Measurements from ENCODE around the gene TCAF1.

The TCAF1 gene, protein sequence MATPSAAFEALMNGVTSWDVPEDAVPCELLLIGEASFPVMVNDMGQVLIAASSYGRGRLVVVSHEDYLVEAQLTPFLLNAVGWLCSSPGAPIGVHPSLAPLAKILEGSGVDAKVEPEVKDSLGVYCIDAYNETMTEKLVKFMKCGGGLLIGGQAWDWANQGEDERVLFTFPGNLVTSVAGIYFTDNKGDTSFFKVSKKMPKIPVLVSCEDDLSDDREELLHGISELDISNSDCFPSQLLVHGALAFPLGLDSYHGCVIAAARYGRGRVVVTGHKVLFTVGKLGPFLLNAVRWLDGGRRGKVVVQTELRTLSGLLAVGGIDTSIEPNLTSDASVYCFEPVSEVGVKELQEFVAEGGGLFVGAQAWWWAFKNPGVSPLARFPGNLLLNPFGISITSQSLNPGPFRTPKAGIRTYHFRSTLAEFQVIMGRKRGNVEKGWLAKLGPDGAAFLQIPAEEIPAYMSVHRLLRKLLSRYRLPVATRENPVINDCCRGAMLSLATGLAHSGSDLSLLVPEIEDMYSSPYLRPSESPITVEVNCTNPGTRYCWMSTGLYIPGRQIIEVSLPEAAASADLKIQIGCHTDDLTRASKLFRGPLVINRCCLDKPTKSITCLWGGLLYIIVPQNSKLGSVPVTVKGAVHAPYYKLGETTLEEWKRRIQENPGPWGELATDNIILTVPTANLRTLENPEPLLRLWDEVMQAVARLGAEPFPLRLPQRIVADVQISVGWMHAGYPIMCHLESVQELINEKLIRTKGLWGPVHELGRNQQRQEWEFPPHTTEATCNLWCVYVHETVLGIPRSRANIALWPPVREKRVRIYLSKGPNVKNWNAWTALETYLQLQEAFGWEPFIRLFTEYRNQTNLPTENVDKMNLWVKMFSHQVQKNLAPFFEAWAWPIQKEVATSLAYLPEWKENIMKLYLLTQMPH

GRCh38 chr7:143901668-143902331 lies at the start of gene TCAF1:
Gene TCAF1, minus strand, starts transcription at chr7:143902176. Its CDS starts 25,568 bp downstream, at chr7:143876608.
- Mint-ChIP-seq H3K4me3 (peak within 1 kb of the TSS; percentile 94), H3K9me3 (no peaks in the 10 kb centered on the region), H3K4me1 (ENCODE audit: low read depth) (peaks cover 22% of the 10 kb centered on the region), H3K36me3 (ENCODE audit: low read depth) (peaks cover 2% of the 10 kb centered on the region), H3K27me3 (ENCODE audit: low read depth) (no peaks in the 10 kb centered on the region), H3K27ac (peak within 1 kb of the TSS; percentile 82)
- peak; percentile 84 for DNase-seq (ENCODE audit: low spot score)

DNA sequence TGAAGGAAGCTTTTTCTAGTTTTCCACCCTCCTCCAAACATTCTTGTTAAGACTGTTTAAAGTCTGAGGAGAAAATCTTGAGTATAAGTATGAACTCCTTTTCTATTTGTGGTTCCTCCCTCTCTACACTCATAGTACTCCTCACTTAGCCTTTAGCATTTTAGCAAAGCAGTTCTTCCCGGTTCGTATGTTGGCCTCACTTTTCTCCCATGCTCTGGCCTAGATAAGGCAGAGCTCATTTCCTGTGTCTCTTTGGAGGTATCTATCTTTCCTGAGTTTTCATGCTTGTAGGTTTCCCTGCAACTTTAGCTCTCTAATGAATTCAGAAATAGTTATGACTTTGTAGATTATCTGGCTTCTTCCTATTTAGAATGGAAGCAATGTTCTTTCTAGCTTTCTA lies 46.8 kb upstream of the TCAF1 start:
- Mint-ChIP-seq H3K4me3 (no peak overlapping the region), H3K9me3 (no peaks in the 10 kb centered on the region), H3K27me3 (ENCODE audit: low read depth) (peaks cover 10% of the 10 kb centered on the region), H3K36me3 (ENCODE audit: low read depth) (no peaks in the 10 kb centered on the region), H3K4me1 (ENCODE audit: low read depth) (no peaks in the 10 kb centered on the region), H3K27ac (no peak overlapping the region)
- DNase-seq (ENCODE audit: low spot score), result no peak

DNA sequence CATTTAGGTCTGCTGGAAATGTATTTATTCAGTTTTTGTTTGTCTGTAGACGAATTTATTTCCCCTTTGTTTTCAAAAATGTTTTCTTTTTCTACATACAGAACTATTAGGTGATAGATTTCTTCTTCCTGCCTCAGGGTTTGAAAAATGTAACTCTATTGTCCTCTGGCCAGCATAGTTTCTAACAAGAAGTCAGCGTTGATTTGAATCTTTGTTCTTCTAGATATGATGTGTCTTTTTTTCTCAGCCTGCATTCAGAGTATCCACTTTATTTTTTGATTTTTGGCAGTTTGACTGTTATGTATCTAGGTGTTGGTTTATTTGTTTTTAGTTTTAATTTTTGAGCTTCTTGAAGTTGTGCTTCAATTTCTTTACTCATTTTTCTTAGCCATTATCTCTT lies 45.1 kb upstream of the TCAF1 start:
- H3K27ac Mint-ChIP-seq, result no peak overlapping the region
- no peaks in the 10 kb centered on the region for H3K4me1 Mint-ChIP-seq (ENCODE audit: low read depth)
- peaks cover 10% of the 10 kb centered on the region for H3K27me3 Mint-ChIP-seq (ENCODE audit: low read depth)
- no peak overlapping the region for H3K4me3 Mint-ChIP-seq
- H3K36me3 Mint-ChIP-seq (ENCODE audit: low read depth), result no peaks in the 10 kb centered on the region
- no peak for DNase-seq (ENCODE audit: low spot score)
- H3K9me3 Mint-ChIP-seq, result no peaks in the 10 kb centered on the region

GRCh38 chr7:143945423-143945822 lies 43.4 kb upstream of the TCAF1 start:
- Mint-ChIP-seq H3K9me3 (no peaks in the 10 kb centered on the region), H3K4me1 (ENCODE audit: low read depth) (no peaks in the 10 kb centered on the region), H3K36me3 (ENCODE audit: low read depth) (no peaks in the 10 kb centered on the region), H3K27ac (no peak overlapping the region), H3K4me3 (no peak overlapping the region), H3K27me3 (ENCODE audit: low read depth) (peaks cover 10% of the 10 kb centered on the region)
- no peak for DNase-seq (ENCODE audit: low spot score)

- Mint-ChIP-seq H3K27ac (no peak overlapping the region), H3K4me1 (ENCODE audit: low read depth) (no peaks in the 10 kb centered on the region), H3K27me3 (ENCODE audit: low read depth) (no peaks in the 10 kb centered on the region), H3K4me3 (no peak overlapping the region), H3K9me3 (no peaks in the 10 kb centered on the region), H3K36me3 (ENCODE audit: low read depth) (no peaks in the 10 kb centered on the region)
- no peak for DNase-seq (ENCODE audit: low spot score)
Measured at GRCh38 chr7:143938379-143939243, 36.6 kb upstream of the TCAF1 start.

DNA sequence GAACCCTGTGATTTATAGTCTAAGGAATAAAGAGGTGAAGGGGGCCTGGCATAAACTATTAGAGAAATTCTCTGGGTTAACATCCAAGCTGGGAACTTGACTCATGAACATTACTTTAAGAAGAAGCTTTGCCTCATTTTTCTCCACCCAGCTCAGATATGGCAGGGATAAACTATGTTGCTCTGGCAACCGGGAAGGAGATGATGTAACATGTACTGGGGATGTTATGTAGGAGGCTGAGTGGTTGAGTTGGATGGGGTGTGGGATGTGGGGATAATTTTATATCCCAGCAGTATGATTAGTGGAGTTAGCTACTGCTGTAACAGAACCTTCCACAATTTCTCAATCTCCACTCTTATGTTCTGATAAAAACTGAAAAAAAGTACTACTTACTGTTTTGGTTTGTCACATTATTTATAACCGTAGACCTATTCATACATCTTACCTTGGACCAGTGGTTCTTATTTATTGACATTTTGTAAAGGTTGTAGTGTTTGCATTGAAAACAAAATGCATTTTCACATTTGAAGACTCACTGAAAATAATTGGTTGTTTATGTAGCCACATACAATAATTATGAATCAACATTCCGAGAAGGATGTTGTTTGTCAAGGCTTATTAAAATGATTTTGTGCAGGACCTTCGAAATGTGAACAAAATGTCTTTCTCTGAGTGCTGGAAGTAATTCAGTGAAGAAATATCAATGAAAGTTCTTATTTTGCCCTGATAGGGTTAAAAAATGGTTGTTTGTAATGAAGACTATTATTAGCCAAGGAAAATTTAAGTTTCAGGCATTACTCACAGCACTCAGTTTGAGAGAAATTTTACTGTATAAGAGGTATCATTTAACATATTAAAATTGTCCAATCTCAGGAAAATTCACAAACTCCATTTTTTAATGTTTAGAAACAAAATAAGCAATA lies 34.4 kb upstream of the TCAF1 start:
- H3K4me1 Mint-ChIP-seq (ENCODE audit: low read depth), result peaks cover 3% of the 10 kb centered on the region

GRCh38 chr7:143934526-143935325 lies 32.8 kb upstream of the TCAF1 start, which contains the start of gene OR2F2:
Gene OR2F2, plus strand, starts transcription at chr7:143935233. Its CDS starts 0 bp downstream, at chr7:143935233.
- Mint-ChIP-seq H3K36me3 (ENCODE audit: low read depth) (no peaks in the 10 kb centered on the region), H3K27ac (no peak within 1 kb of the TSS), H3K4me1 (ENCODE audit: low read depth) (peaks cover 3% of the 10 kb centered on the region), H3K9me3 (no peaks in the 10 kb centered on the region), H3K27me3 (ENCODE audit: low read depth) (no peaks in the 10 kb centered on the region), H3K4me3 (no peak within 1 kb of the TSS)
- DNase-seq (ENCODE audit: low spot score), result no peak

More for the DNA sequence above, 34.4 kb upstream of the TCAF1 start:
- Mint-ChIP-seq H3K36me3 (ENCODE audit: low read depth) (no peaks in the 10 kb centered on the region), H3K9me3 (no peaks in the 10 kb centered on the region), H3K27ac (no peak overlapping the region), H3K4me3 (no peak overlapping the region), H3K27me3 (ENCODE audit: low read depth) (no peaks in the 10 kb centered on the region)
- no peak for DNase-seq (ENCODE audit: low spot score)

- no peak overlapping the region for H3K27ac Mint-ChIP-seq
- H3K4me3 Mint-ChIP-seq, result no peak overlapping the region
- no peaks in the 10 kb centered on the region for H3K36me3 Mint-ChIP-seq (ENCODE audit: low read depth)
- no peaks in the 10 kb centered on the region for H3K27me3 Mint-ChIP-seq (ENCODE audit: low read depth)
- no peaks in the 10 kb centered on the region for H3K9me3 Mint-ChIP-seq
- peaks cover 5% of the 10 kb centered on the region for H3K4me1 Mint-ChIP-seq (ENCODE audit: low read depth)
- no peak for DNase-seq (ENCODE audit: low spot score)
Measured at GRCh38 chr7:143931739-143932138, 29.8 kb upstream of the TCAF1 start.

GRCh38 chr7:143929224-143929920 lies 27.4 kb upstream of the TCAF1 start:
- H3K4me3 Mint-ChIP-seq, result no peak overlapping the region

GRCh38 chr7:143924851-143925250 lies 22.9 kb upstream of the TCAF1 start:
- Mint-ChIP-seq H3K27me3 (ENCODE audit: low read depth) (peaks cover 19% of the 10 kb centered on the region), H3K4me1 (ENCODE audit: low read depth) (peaks cover 2% of the 10 kb centered on the region), H3K36me3 (ENCODE audit: low read depth) (no peaks in the 10 kb centered on the region), H3K4me3 (no peak overlapping the region), H3K9me3 (no peaks in the 10 kb centered on the region), H3K27ac (no peak overlapping the region)
- DNase-seq (ENCODE audit: low spot score), result no peak

More at GRCh38 chr7:143929224-143929920, 27.4 kb upstream of the TCAF1 start:
- Mint-ChIP-seq H3K27me3 (ENCODE audit: low read depth) (no peaks in the 10 kb centered on the region), H3K4me1 (ENCODE audit: low read depth) (peaks cover 5% of the 10 kb centered on the region), H3K9me3 (no peaks in the 10 kb centered on the region), H3K36me3 (ENCODE audit: low read depth) (no peaks in the 10 kb centered on the region), H3K27ac (no peak overlapping the region)
- DNase-seq (ENCODE audit: low spot score), result peak; percentile 33

- no peaks in the 10 kb centered on the region for H3K4me1 Mint-ChIP-seq (ENCODE audit: low read depth)
- H3K27me3 Mint-ChIP-seq (ENCODE audit: low read depth), result peaks cover 23% of the 10 kb centered on the region
- no peak overlapping the region for H3K4me3 Mint-ChIP-seq
- no peaks in the 10 kb centered on the region for H3K9me3 Mint-ChIP-seq
- no peak for DNase-seq (ENCODE audit: low spot score)
- no peak overlapping the region for H3K27ac Mint-ChIP-seq
- H3K36me3 Mint-ChIP-seq (ENCODE audit: low read depth), result no peaks in the 10 kb centered on the region
Measured at GRCh38 chr7:143914938-143915652, 13.1 kb upstream of the TCAF1 start.
